ENCODE results near the gene LIPA.

Gene LIPA

DNA sequence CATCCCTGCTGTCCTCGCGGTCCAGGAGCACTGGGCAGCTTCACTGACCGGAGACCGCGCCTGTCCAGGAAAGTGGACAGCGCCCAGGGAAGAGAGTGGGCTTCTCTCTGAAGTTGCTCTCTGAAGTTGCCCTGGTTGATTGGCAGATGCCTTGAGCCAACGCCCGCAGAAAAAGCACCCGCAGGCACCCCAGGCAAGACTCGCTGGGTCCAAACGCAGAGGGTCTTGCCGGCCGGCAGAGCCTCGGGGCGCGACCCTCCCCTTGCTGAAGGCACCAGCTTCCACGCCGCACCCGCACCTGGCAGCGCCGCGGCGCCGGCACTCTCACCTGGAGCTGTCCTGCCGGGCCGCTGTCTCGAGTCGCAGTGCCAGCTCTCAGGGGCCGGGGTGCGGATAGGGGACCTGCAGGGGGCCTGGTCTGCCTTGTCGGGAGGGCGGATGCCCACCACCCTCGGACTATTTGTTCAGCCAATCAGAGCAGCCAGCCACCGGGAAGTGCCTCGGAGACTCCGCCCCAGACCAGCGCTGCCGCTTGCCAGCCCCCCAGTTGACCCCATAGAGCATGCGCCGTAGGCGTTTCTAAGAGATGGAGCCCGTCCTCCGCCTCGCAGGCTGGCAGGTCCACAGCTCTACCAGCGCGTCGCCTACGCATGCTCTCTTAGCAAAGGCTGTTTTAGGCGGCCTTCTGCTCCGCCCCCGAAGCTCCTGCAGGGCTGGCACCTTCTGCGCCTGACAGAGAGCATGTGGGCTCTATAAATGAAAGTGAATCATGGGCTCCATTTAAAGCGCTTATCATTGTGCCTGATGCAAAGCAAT is at the start of gene LIPA:
Gene LIPA (minus strand): TSS at position 367 of the 816 bp plus-strand sequence. CDS start 4,127 bp downstream, outside the sequence.
- Histone ChIP-seq H3K79me2 (ENCODE audit: low read length) (no peaks in the 10 kb centered on the region), H3K4me1 (ENCODE audit: low read length) (peaks cover 36% of the 10 kb centered on the region), H3K36me3 (replicated peaks; ENCODE audit: low read depth, low read length) (peaks cover 8% of the 10 kb centered on the region), H3K9ac (ENCODE audit: low read length) (peak within 1 kb of the TSS; percentile 74), H3K27ac (ENCODE audit: low read length) (no peak within 1 kb of the TSS), H2AFZ (ENCODE audit: low read depth, low read length) (peak within 1 kb of the TSS; percentile 69), H3K4me3 (ENCODE audit: low read length) (peak within 1 kb of the TSS; percentile 95), H3K4me2 (ENCODE audit: low read length) (peak within 1 kb of the TSS; percentile 94), H4K20me1 (ENCODE audit: insufficient read depth, low read length) (no peaks in the 10 kb centered on the region), H3K27me3 (ENCODE audit: low read depth, low read length) (no peaks in the 10 kb centered on the region), H3K9me3 (ENCODE audit: insufficient read depth, low read length) (peaks cover 9% of the 10 kb centered on the region; the same call in 1 of the 2 replicates)
- TF ChIP-seq, protein P1, sequence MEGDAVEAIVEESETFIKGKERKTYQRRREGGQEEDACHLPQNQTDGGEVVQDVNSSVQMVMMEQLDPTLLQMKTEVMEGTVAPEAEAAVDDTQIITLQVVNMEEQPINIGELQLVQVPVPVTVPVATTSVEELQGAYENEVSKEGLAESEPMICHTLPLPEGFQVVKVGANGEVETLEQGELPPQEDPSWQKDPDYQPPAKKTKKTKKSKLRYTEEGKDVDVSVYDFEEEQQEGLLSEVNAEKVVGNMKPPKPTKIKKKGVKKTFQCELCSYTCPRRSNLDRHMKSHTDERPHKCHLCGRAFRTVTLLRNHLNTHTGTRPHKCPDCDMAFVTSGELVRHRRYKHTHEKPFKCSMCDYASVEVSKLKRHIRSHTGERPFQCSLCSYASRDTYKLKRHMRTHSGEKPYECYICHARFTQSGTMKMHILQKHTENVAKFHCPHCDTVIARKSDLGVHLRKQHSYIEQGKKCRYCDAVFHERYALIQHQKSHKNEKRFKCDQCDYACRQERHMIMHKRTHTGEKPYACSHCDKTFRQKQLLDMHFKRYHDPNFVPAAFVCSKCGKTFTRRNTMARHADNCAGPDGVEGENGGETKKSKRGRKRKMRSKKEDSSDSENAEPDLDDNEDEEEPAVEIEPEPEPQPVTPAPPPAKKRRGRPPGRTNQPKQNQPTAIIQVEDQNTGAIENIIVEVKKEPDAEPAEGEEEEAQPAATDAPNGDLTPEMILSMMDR (IDR thresholded peaks at IDR 0.05; ENCODE audit: low read depth, low read length), result no peak
- TF ChIP-seq EZH2phosphoT487 (IDR thresholded peaks at IDR 0.05; ENCODE audit: low read depth), result no peak

DNA sequence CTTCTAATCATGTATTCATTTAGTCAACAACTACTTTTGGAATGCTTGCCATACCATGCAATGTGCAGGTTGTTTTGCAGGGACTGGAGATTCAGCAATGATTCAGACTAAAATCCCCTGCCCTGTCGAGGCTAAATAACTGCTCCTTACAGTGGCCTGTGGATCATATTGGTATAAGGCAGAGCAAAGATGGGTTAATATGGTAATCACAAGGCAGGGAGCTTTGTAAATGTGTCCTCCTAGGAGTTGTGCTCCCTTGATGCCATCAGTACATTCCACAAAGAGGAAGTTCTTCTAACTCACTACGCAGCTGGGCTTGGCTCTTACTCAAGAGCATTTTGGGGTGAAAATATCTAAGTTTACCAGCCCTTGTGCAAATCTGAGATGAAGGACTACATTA is 49.7 kb upstream of the LIPA start:
- Histone ChIP-seq H3K4me1 (ENCODE audit: low read length) (peaks cover 25% of the 10 kb centered on the region), H3K27ac (ENCODE audit: low read length) (peak overlapping the region; percentile 62), H3K9ac (ENCODE audit: low read length) (peak overlapping the region; percentile 53), H3K79me2 (ENCODE audit: low read length) (no peaks in the 10 kb centered on the region), H3K9me3 (ENCODE audit: insufficient read depth, low read length) (no peaks in the 10 kb centered on the region), H4K20me1 (ENCODE audit: insufficient read depth, low read length) (no peaks in the 10 kb centered on the region), H3K4me3 (ENCODE audit: low read length) (peak overlapping the region; percentile 75), H3K36me3 (replicated peaks; ENCODE audit: low read depth, low read length) (no peaks in the 10 kb centered on the region), H3K4me2 (ENCODE audit: low read length) (peak overlapping the region; percentile 87), H2AFZ (ENCODE audit: low read depth, low read length) (peak overlapping the region; percentile 23), H3K27me3 (ENCODE audit: low read depth, low read length) (no peaks in the 10 kb centered on the region)
- TF ChIP-seq EZH2phosphoT487 (IDR thresholded peaks at IDR 0.05; ENCODE audit: low read depth), result no peak
- TF ChIP-seq, protein P1 (IDR thresholded peaks at IDR 0.05; ENCODE audit: low read depth, low read length), result no peak

DNA sequence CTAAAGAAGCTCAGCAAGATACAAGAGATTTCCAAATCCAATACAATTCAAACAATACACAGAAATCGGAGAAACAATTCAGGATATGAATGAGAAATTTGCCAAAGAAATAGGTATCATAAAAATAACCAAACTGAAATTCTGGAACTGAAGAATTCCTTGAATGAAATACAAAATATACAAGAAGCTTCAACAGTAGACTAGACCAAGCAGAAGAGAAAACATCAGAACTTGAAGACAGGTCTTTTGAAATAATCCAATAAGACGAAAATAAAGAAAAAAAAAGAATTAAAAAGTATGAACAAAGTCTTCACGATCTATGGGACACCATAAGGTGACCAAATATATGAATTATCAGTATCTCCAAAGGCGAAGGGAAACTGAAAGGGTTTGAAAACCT is 47.5 kb upstream of the LIPA start:
- Histone ChIP-seq H3K4me1 (ENCODE audit: low read length) (peaks cover 34% of the 10 kb centered on the region), H3K4me3 (ENCODE audit: low read length) (no peak overlapping the region), H3K27me3 (ENCODE audit: low read depth, low read length) (no peaks in the 10 kb centered on the region), H3K9ac (ENCODE audit: low read length) (no peak overlapping the region), H4K20me1 (ENCODE audit: insufficient read depth, low read length) (no peaks in the 10 kb centered on the region), H3K9me3 (ENCODE audit: insufficient read depth, low read length) (no peaks in the 10 kb centered on the region), H3K79me2 (ENCODE audit: low read length) (no peaks in the 10 kb centered on the region), H3K36me3 (replicated peaks; ENCODE audit: low read depth, low read length) (no peaks in the 10 kb centered on the region), H3K27ac (ENCODE audit: low read length) (no peak overlapping the region), H2AFZ (ENCODE audit: low read depth, low read length) (no peak overlapping the region), H3K4me2 (ENCODE audit: low read length) (no peak overlapping the region)
- no peak for TF ChIP-seq EZH2phosphoT487 (IDR thresholded peaks at IDR 0.05; ENCODE audit: low read depth)
- TF ChIP-seq, protein P1 (IDR thresholded peaks at IDR 0.05; ENCODE audit: low read depth, low read length), result no peak

DNA sequence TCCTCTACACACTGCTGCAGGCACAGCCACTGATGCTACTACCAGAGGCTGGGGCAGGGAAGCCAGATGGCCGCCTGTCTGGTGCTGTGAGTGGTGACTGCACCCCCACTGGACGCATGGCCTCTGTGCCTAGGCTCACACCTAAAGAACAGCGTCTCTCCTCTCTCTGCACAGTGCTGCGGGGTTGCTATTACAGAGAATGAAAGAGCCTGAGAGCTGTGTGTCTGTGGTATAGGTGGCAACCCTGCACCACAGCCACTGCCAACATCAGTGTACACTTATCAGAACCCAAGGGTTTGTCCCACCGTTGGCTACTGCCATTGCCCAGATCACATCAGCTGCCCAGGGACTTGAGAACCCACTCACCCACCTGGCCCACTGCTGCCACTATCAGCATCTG is 46.2 kb upstream of the LIPA start:
- Histone ChIP-seq H3K4me2 (ENCODE audit: low read length) (no peak overlapping the region), H3K36me3 (replicated peaks; ENCODE audit: low read depth, low read length) (no peaks in the 10 kb centered on the region), H4K20me1 (ENCODE audit: insufficient read depth, low read length) (no peaks in the 10 kb centered on the region), H3K27me3 (ENCODE audit: low read depth, low read length) (no peaks in the 10 kb centered on the region), H3K9ac (ENCODE audit: low read length) (no peak overlapping the region), H3K4me3 (ENCODE audit: low read length) (no peak overlapping the region), H3K79me2 (ENCODE audit: low read length) (no peaks in the 10 kb centered on the region), H3K9me3 (ENCODE audit: insufficient read depth, low read length) (no peaks in the 10 kb centered on the region), H3K4me1 (ENCODE audit: low read length) (peaks cover 33% of the 10 kb centered on the region), H3K27ac (ENCODE audit: low read length) (no peak overlapping the region), H2AFZ (ENCODE audit: low read depth, low read length) (no peak overlapping the region)
- TF ChIP-seq, protein P1 (IDR thresholded peaks at IDR 0.05; ENCODE audit: low read depth, low read length), result no peak
- no peak for TF ChIP-seq EZH2phosphoT487 (IDR thresholded peaks at IDR 0.05; ENCODE audit: low read depth)
